ENCODE measurements around the gene NGEF.

The NGEF gene

GRCh38 chr2:232861353-232861752 is 151.7 kb downstream of the NGEF start:
- no peak for TF ChIP-seq TAF1 (IDR thresholded peaks at IDR 0.05; ENCODE audit: borderline replicate concordance, insufficient read depth, low read length)
- TF ChIP-seq SIN3A (IDR thresholded peaks at IDR 0.05; ENCODE audit: borderline replicate concordance, insufficient read depth, low read length): no peak
- no peak for TF ChIP-seq FOXP2 (optimal IDR thresholded peaks at IDR 0.05; ENCODE audit: borderline replicate concordance, extremely low read depth, extremely low read length, insufficient read depth)
- TF ChIP-seq, protein P1, sequence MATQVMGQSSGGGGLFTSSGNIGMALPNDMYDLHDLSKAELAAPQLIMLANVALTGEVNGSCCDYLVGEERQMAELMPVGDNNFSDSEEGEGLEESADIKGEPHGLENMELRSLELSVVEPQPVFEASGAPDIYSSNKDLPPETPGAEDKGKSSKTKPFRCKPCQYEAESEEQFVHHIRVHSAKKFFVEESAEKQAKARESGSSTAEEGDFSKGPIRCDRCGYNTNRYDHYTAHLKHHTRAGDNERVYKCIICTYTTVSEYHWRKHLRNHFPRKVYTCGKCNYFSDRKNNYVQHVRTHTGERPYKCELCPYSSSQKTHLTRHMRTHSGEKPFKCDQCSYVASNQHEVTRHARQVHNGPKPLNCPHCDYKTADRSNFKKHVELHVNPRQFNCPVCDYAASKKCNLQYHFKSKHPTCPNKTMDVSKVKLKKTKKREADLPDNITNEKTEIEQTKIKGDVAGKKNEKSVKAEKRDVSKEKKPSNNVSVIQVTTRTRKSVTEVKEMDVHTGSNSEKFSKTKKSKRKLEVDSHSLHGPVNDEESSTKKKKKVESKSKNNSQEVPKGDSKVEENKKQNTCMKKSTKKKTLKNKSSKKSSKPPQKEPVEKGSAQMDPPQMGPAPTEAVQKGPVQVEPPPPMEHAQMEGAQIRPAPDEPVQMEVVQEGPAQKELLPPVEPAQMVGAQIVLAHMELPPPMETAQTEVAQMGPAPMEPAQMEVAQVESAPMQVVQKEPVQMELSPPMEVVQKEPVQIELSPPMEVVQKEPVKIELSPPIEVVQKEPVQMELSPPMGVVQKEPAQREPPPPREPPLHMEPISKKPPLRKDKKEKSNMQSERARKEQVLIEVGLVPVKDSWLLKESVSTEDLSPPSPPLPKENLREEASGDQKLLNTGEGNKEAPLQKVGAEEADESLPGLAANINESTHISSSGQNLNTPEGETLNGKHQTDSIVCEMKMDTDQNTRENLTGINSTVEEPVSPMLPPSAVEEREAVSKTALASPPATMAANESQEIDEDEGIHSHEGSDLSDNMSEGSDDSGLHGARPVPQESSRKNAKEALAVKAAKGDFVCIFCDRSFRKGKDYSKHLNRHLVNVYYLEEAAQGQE (IDR thresholded peaks at IDR 0.05; ENCODE audit: insufficient read depth in 1 of 2, low read depth in 2 of 2, low read length in 2 of 2): no peak
- no peak for TF ChIP-seq POLR2AphosphoS5 (IDR thresholded peaks at IDR 0.05; ENCODE audit: low read depth, low read length)

DNA sequence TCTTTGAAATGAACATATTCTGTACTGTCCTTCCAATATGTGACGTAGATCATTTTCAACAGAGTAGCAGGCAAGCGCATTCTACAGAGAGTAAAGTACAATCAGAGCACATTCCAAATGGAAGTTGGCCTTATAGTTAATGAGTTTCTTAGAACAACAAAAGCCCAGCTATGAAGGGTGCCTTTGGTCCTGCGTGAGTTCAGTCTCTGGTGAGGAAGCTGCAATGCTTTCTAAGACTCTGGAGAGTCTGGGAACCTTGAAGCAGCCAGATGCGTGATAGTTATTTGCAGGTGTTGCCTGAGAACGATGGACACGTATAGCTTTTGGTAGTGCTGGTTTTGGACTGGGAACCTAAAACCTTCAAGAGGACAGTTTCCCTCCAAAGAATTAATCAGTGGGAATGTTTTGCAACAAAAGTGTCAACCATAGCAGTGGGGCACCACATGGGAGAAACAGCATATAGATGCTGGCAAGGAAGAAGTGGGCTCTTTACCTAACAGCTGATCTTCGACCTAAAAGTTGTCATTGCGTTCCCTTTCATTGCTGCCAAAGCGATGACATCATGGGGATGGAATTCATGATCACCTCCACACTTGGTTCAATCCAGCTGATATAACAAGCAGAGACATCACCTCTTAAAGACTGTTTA is 152.3 kb downstream of the NGEF start:
- TF ChIP-seq FOXP2 (optimal IDR thresholded peaks at IDR 0.05; ENCODE audit: borderline replicate concordance, extremely low read depth, extremely low read length, insufficient read depth) (no peak), TAF1 (IDR thresholded peaks at IDR 0.05; ENCODE audit: borderline replicate concordance, insufficient read depth, low read length) (no peak), POLR2AphosphoS5 (IDR thresholded peaks at IDR 0.05; ENCODE audit: low read depth, low read length) (no peak), SIN3A (IDR thresholded peaks at IDR 0.05; ENCODE audit: borderline replicate concordance, insufficient read depth, low read length) (no peak)
- TF ChIP-seq, protein P1 (IDR thresholded peaks at IDR 0.05; ENCODE audit: insufficient read depth in 1 of 2, low read depth in 2 of 2, low read length in 2 of 2): no peak

DNA sequence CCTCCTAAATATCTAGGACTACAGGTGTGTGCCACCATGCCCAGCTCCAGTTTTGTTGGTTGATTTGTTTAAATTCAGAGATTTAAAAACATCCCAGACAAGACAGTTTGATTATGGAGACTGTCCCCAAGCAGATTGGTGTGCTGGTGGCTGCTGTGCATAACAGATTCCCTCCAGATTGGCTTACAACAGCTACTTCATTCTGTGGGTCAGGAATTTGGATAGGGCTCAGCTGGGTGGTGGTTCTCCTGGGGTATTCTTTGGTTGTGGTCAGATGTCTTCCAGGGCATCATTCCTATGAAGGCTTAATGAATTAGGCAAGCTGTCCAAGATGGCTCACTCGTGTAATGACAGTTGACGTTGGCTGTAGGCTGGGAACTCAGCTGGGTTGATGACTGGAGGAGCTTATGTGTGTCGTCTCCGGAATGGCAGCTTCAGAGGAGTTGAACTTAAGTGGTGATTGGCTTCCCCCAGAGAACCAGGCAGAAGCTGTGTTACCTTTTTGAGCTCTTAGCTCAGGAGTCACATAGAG is 153.6 kb downstream of the NGEF start:
- TF ChIP-seq FOXP2 (optimal IDR thresholded peaks at IDR 0.05; ENCODE audit: borderline replicate concordance, extremely low read depth, extremely low read length, insufficient read depth): no peak
- no peak for TF ChIP-seq POLR2AphosphoS5 (IDR thresholded peaks at IDR 0.05; ENCODE audit: low read depth, low read length)
- TF ChIP-seq TAF1 (IDR thresholded peaks at IDR 0.05; ENCODE audit: borderline replicate concordance, insufficient read depth, low read length): no peak
- TF ChIP-seq, protein P1 (IDR thresholded peaks at IDR 0.05; ENCODE audit: insufficient read depth in 1 of 2, low read depth in 2 of 2, low read length in 2 of 2): no peak
- TF ChIP-seq SIN3A (IDR thresholded peaks at IDR 0.05; ENCODE audit: borderline replicate concordance, insufficient read depth, low read length): no peak

GRCh38 chr2:232857158-232857563 is 155.9 kb downstream of the NGEF start:
- TF ChIP-seq FOXP2 (optimal IDR thresholded peaks at IDR 0.05; ENCODE audit: borderline replicate concordance, extremely low read depth, extremely low read length, insufficient read depth) (no peak), SIN3A (IDR thresholded peaks at IDR 0.05; ENCODE audit: borderline replicate concordance, insufficient read depth, low read length) (no peak), TAF1 (IDR thresholded peaks at IDR 0.05; ENCODE audit: borderline replicate concordance, insufficient read depth, low read length) (no peak), POLR2AphosphoS5 (IDR thresholded peaks at IDR 0.05; ENCODE audit: low read depth, low read length) (no peak)
- TF ChIP-seq, protein P1 (IDR thresholded peaks at IDR 0.05; ENCODE audit: insufficient read depth in 1 of 2, low read depth in 2 of 2, low read length in 2 of 2): no peak
